Measurements from ENCODE around the gene DICER1. TPM values are rescaled to one million over a fixed set of nuclear protein-coding genes. Genes with fewer than 3 reads are reported as not detected.

Gene DICER1
- total RNA-seq, 1 donor from 2014 or later = 104 TPM

DNA sequence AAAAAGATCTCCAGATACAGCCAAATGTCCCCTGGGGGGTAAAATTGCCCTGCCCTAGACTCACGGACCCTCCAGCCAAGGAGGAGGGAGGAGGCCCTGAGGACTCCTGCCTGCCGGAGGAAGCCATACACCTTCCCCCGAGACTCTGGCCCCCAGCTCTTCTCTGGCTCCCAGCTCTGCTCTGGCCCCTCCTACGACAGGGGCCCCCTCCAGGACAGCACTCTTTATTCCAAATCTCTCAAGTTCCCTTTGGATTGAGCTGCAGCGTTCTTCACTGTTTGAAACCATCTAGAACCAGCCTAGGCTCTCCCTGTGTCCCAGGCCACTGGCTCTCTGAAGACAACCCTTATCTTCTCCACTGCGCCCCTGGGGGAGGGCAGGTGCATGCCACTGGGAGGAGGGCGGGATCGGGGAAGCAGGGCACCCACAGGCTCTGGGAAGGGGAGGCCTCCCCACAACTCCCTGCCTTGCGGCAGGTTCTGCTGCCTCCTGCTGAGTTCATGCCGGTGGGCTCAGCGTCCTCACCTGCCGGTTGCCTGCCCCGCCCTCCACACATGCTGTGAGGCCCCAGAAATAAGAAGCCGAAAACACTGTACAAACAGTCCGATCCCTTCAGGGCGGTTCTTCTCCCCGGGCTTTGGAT, 112.7 kb downstream of the DICER1 start:
- Mint-ChIP-seq H3K27ac (ENCODE audit: unreplicated experiment) (no peak overlapping the region), H3K4me1 (peaks cover 7% of the 10 kb centered on the region), H3K9me3 (no peaks in the 10 kb centered on the region), H3K27me3 (ENCODE audit: low read depth) (peaks cover under 1% of the 10 kb centered on the region), H3K4me3 (no peak overlapping the region), H3K36me3 (ENCODE audit: low read depth) (no peaks in the 10 kb centered on the region)
- TF ChIP-seq, protein P1, sequence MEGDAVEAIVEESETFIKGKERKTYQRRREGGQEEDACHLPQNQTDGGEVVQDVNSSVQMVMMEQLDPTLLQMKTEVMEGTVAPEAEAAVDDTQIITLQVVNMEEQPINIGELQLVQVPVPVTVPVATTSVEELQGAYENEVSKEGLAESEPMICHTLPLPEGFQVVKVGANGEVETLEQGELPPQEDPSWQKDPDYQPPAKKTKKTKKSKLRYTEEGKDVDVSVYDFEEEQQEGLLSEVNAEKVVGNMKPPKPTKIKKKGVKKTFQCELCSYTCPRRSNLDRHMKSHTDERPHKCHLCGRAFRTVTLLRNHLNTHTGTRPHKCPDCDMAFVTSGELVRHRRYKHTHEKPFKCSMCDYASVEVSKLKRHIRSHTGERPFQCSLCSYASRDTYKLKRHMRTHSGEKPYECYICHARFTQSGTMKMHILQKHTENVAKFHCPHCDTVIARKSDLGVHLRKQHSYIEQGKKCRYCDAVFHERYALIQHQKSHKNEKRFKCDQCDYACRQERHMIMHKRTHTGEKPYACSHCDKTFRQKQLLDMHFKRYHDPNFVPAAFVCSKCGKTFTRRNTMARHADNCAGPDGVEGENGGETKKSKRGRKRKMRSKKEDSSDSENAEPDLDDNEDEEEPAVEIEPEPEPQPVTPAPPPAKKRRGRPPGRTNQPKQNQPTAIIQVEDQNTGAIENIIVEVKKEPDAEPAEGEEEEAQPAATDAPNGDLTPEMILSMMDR (conservative IDR thresholded peaks at IDR 0.05) = no peak
- DNase-seq (ENCODE audit: low read depth, low spot score) = no peak

DNA sequence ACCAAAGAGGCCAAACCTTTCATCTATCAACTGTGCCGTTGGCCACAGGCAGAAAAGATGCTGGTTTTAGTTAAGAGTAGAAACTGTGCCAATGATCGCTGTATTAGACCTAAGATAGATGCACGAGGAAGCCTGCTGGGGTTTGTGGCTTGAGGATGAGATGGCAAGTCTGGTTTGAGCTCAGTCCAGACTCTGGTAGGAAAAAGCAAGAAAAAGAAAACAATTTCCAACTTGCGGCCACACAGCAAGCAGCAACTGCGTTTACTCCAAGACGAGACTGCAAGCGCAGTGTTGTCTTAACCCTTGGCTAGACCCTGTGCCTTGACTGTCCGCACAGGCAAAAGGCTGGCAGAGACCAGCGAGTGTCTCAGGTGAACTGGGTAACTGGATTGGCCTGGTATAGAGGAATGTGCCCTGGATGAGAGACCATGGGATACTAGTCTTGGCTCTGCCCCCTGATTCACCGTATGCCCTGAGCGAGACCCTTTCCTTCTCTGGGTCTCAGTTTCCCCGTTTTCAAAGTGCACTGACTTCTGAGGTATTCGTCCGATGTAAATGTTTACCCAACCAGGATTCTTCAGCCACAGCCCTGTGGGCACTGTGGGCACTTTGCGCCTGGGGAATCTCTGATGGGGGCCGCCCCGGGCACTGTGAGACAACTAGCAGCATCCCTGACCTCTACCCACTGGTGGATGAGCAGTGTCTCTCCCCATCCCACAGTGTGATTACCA, 113.4 kb downstream of the DICER1 start:
- TF ChIP-seq, protein P1 (conservative IDR thresholded peaks at IDR 0.05) = no peak
- H3K4me3 Mint-ChIP-seq = no peak overlapping the region
- no peak for DNase-seq (ENCODE audit: low read depth, low spot score)
- peaks cover 7% of the 10 kb centered on the region for H3K4me1 Mint-ChIP-seq
- no peaks in the 10 kb centered on the region for H3K9me3 Mint-ChIP-seq
- H3K27ac Mint-ChIP-seq (ENCODE audit: unreplicated experiment) = no peak overlapping the region
- no peaks in the 10 kb centered on the region for H3K27me3 Mint-ChIP-seq (ENCODE audit: low read depth)
- H3K36me3 Mint-ChIP-seq (ENCODE audit: low read depth) = no peaks in the 10 kb centered on the region

DNA sequence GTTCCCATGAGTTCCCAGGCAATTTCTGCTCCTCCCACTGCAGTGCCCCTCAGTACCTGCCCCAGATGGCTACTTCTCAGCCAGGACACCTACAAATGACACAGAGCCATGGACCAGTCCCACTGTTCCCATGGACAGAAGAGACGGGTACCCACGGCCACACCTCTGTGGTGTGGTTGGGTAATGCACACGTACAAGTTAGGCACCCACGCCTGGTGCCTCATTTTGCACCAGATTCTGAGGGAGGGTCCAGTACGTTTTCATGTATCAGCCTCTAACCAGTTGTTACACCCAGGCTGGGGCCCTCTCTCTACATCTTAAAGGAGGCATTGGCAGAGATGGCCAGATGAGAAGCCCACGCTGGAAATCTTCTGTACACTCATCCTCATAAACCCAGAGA, 114.0 kb downstream of the DICER1 start:
- Mint-ChIP-seq H3K4me3 (no peak overlapping the region), H3K27me3 (ENCODE audit: low read depth) (no peaks in the 10 kb centered on the region)
- DNase-seq (ENCODE audit: low read depth, low spot score) = no peak

DNA sequence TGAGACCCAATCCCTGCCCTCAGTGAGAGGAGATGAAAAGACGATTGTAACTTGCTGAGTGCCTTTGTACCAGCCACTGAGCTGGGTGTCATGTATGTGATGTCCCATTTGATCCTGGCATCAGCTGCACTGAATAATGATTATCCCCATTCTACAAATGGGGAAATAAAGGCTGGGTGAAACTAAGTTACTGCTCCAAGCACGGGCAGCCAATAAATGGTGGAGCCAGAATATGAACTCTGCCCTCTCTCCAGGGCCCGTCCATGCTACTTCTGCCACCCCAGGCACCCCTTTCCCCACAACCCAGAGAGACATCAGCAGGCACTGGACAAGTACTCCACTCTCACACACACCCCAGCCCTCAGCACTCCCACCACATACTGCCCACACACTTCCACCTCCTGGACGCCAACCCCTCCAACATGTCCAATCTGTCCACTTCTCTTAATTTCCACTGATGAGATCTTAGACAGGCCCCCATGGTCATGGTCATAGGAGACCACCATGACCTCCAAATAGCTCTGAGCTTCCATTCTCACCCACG, 115.8 kb downstream of the DICER1 start:
- TF ChIP-seq, protein P1 (conservative IDR thresholded peaks at IDR 0.05) = no peak
- peaks cover 7% of the 10 kb centered on the region for H3K4me1 Mint-ChIP-seq
- H3K9me3 Mint-ChIP-seq = no peaks in the 10 kb centered on the region
- H3K36me3 Mint-ChIP-seq (ENCODE audit: low read depth) = no peaks in the 10 kb centered on the region
- H3K27ac Mint-ChIP-seq (ENCODE audit: unreplicated experiment) = no peak overlapping the region
- no peaks in the 10 kb centered on the region for H3K27me3 Mint-ChIP-seq (ENCODE audit: low read depth)
- no peak for DNase-seq (ENCODE audit: low read depth, low spot score)
- no peak overlapping the region for H3K4me3 Mint-ChIP-seq

More for the DNA sequence above, 114.0 kb downstream of the DICER1 start:
- H3K36me3 Mint-ChIP-seq (ENCODE audit: low read depth) = no peaks in the 10 kb centered on the region
- H3K9me3 Mint-ChIP-seq = no peaks in the 10 kb centered on the region
- no peak overlapping the region for H3K27ac Mint-ChIP-seq (ENCODE audit: unreplicated experiment)
- H3K4me1 Mint-ChIP-seq = peaks cover 7% of the 10 kb centered on the region
- TF ChIP-seq, protein P1 (conservative IDR thresholded peaks at IDR 0.05) = no peak

DNA sequence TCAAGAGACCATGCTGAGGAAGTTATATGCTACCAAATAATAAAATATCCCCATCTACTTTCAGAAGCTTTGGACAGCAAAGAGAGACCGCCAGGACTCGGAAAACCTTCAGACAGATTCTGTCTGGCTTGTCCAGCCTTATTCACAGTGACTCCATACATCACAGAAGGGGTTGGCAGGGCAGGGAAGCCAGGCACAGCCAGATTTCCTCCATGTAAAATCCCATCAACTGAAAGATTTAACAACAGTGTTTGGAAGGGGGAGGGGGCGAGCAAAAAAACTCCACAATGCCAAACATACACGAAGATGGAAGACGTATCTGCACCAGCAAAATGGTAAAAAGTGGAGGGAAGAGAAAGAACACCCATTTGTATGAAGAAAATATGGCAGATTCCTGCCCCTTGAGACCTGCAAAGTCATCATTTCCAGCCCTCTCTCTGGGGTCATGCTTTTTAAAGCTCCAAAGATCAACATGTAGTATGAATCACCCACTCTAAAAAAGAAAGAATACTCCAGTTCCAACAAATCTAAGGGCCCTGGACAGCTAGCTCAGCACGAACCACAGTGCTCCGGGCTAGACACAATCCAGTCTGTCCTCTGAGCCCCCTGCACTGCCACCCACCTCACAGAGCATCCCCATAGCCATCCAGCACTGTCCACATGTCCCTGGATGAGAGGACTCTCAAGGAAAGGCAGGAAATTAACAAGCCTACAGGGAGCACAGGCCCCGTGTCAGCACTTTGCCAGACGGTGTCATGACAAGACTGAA, 116.4 kb downstream of the DICER1 start:
- H3K27me3 Mint-ChIP-seq (ENCODE audit: low read depth) = no peaks in the 10 kb centered on the region
- H3K9me3 Mint-ChIP-seq = no peaks in the 10 kb centered on the region
- H3K27ac Mint-ChIP-seq (ENCODE audit: unreplicated experiment) = no peak overlapping the region
- no peaks in the 10 kb centered on the region for H3K36me3 Mint-ChIP-seq (ENCODE audit: low read depth)
- H3K4me3 Mint-ChIP-seq = no peak overlapping the region
- H3K4me1 Mint-ChIP-seq = peaks cover 7% of the 10 kb centered on the region
- DNase-seq (ENCODE audit: low read depth, low spot score) = no peak
- TF ChIP-seq, protein P1 (conservative IDR thresholded peaks at IDR 0.05) = no peak

Measured in neural crest cell (in vitro differentiated cells).